H1 (cell line): Measurements from ENCODE around the gene PI4KA. TPM values are rescaled to one million over a fixed set of nuclear protein-coding genes. Genes with fewer than 3 reads are reported as not detected.

Experiments used
- BCL11A ChIP-seq, 2 experiments: IDR thresholded peaks; one replicate each; pipeline ENCODE4 v1.6.1; 2011; ENCODE audit warnings: low read depth in 2 of 2, low read length in 2 of 2, mild to moderate bottlenecking in 2 of 2
- BRCA1 ChIP-seq: IDR thresholded peaks from 2 replicates; pipeline ENCODE4 v1.6.1; 2012; ENCODE audit warnings: low read depth, low read length, improper control_type of control experiment
- HDAC2 ChIP-seq, 2 experiments: fragments of 300-600 bp in 1 of 2; sonication (generic) in 1 of 2; IDR thresholded peaks; 2 replicates each; pipeline ENCODE4 v1.6.1; 2011 to 2012; ENCODE audit warnings: low read depth in 2 of 2, low read length in 2 of 2, mild to moderate bottlenecking in 2 of 2, moderate library complexity in 2 of 2, borderline replicate concordance in 1 of 2, inconsistent platforms in 1 of 2
- TAF1 ChIP-seq: IDR thresholded peaks from 2 replicates; pipeline ENCODE4 v1.6.1; 2011; ENCODE audit warnings: mild to moderate bottlenecking, low read depth, low read length
- polyA plus RNA-seq, 7 experiments: library from polyadenylated mRNA; depleted of rRNA in 3 of 7; stranded (reverse) in 5 of 7; unstranded in 2 of 7; fragments of >200 nt in 5 of 7; fragments of 200-250 nt in 2 of 7; gene quantifications; 1 replicate in 5 of 7; 2 replicates in 1 of 7; 4 replicates in 1 of 7; pipeline versions ENCODE4 v1.2.1 to v1.2.3, GENCODE V29; 2011 to 2013; ENCODE audit warnings: missing spikeins in 2 of 7, mixed read lengths in 2 of 7
- total RNA-seq: library from RNA; stranded (reverse); fragmentation: NEBNext Ultra II Directional; extraction: Animal tissue kit (Norgen Biotek cat#: 25700); gene quantifications from 2 replicates; pipeline ENCODE4 v1.2.1, GENCODE V29; 2021
- TF ChIP-seq, protein P1 (sequence below): IDR thresholded peaks from 2 replicates; pipeline ENCODE4 v1.6.1; 2011; ENCODE audit warnings: low read length, improper control_type of control experiment
- TF ChIP-seq, protein P2 (sequence below): fragments of 300-600 bp; sonication (generic); IDR thresholded peaks from 2 replicates; pipeline ENCODE4 v1.7.1; 2012; ENCODE audit warnings: low read length, moderate library complexity, mild to moderate bottlenecking, inconsistent platforms; ENCODE audit not compliant: insufficient replicate concordance

PI4KA gene
- total and polyA plus RNA-seq, 2 of the 8 experiments (the other 6 are each of a cell fraction or from before 2014, with no cell fraction given): 22.5 to 37.7 TPM

DNA sequence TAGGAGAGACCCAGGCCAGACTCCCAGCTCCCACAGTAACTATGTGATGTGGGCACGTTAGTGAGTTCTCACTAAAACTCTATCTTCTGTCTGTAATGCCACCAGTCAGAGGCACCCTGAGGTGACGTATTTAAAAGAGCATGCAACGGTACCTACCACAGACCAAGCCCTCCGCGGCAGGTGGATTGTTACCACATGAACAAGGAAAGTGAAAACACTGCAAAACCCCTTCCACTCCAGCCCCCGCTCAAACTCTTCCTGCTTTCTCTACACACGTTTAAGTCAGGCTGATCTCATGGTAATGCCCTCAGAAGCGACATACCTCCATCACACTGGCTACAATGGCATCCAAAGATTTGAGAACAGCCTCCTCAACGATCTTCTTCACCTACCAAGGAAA, 48.0 kb downstream of the PI4KA start (continued):
- TF ChIP-seq, protein P1, sequence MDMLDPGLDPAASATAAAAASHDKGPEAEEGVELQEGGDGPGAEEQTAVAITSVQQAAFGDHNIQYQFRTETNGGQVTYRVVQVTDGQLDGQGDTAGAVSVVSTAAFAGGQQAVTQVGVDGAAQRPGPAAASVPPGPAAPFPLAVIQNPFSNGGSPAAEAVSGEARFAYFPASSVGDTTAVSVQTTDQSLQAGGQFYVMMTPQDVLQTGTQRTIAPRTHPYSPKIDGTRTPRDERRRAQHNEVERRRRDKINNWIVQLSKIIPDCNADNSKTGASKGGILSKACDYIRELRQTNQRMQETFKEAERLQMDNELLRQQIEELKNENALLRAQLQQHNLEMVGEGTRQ: no peak
- TF ChIP-seq TAF1: no peak
- TF ChIP-seq BCL11A (IDR thresholded peaks at IDR 0.05; ENCODE audit: low read depth in 2 of 2, low read length in 2 of 2): no peak
- TF ChIP-seq, protein P2, sequence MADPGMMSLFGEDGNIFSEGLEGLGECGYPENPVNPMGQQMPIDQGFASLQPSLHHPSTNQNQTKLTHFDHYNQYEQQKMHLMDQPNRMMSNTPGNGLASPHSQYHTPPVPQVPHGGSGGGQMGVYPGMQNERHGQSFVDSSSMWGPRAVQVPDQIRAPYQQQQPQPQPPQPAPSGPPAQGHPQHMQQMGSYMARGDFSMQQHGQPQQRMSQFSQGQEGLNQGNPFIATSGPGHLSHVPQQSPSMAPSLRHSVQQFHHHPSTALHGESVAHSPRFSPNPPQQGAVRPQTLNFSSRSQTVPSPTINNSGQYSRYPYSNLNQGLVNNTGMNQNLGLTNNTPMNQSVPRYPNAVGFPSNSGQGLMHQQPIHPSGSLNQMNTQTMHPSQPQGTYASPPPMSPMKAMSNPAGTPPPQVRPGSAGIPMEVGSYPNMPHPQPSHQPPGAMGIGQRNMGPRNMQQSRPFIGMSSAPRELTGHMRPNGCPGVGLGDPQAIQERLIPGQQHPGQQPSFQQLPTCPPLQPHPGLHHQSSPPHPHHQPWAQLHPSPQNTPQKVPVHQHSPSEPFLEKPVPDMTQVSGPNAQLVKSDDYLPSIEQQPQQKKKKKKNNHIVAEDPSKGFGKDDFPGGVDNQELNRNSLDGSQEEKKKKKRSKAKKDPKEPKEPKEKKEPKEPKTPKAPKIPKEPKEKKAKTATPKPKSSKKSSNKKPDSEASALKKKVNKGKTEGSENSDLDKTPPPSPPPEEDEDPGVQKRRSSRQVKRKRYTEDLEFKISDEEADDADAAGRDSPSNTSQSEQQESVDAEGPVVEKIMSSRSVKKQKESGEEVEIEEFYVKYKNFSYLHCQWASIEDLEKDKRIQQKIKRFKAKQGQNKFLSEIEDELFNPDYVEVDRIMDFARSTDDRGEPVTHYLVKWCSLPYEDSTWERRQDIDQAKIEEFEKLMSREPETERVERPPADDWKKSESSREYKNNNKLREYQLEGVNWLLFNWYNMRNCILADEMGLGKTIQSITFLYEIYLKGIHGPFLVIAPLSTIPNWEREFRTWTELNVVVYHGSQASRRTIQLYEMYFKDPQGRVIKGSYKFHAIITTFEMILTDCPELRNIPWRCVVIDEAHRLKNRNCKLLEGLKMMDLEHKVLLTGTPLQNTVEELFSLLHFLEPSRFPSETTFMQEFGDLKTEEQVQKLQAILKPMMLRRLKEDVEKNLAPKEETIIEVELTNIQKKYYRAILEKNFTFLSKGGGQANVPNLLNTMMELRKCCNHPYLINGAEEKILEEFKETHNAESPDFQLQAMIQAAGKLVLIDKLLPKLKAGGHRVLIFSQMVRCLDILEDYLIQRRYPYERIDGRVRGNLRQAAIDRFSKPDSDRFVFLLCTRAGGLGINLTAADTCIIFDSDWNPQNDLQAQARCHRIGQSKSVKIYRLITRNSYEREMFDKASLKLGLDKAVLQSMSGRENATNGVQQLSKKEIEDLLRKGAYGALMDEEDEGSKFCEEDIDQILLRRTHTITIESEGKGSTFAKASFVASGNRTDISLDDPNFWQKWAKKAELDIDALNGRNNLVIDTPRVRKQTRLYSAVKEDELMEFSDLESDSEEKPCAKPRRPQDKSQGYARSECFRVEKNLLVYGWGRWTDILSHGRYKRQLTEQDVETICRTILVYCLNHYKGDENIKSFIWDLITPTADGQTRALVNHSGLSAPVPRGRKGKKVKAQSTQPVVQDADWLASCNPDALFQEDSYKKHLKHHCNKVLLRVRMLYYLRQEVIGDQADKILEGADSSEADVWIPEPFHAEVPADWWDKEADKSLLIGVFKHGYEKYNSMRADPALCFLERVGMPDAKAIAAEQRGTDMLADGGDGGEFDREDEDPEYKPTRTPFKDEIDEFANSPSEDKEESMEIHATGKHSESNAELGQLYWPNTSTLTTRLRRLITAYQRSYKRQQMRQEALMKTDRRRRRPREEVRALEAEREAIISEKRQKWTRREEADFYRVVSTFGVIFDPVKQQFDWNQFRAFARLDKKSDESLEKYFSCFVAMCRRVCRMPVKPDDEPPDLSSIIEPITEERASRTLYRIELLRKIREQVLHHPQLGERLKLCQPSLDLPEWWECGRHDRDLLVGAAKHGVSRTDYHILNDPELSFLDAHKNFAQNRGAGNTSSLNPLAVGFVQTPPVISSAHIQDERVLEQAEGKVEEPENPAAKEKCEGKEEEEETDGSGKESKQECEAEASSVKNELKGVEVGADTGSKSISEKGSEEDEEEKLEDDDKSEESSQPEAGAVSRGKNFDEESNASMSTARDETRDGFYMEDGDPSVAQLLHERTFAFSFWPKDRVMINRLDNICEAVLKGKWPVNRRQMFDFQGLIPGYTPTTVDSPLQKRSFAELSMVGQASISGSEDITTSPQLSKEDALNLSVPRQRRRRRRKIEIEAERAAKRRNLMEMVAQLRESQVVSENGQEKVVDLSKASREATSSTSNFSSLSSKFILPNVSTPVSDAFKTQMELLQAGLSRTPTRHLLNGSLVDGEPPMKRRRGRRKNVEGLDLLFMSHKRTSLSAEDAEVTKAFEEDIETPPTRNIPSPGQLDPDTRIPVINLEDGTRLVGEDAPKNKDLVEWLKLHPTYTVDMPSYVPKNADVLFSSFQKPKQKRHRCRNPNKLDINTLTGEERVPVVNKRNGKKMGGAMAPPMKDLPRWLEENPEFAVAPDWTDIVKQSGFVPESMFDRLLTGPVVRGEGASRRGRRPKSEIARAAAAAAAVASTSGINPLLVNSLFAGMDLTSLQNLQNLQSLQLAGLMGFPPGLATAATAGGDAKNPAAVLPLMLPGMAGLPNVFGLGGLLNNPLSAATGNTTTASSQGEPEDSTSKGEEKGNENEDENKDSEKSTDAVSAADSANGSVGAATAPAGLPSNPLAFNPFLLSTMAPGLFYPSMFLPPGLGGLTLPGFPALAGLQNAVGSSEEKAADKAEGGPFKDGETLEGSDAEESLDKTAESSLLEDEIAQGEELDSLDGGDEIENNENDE: no peak
- no peak for TF ChIP-seq BRCA1
- no peak for TF ChIP-seq HDAC2 (IDR thresholded peaks at IDR 0.05; ENCODE audit: borderline replicate concordance in 1 of 2, low read depth in 2 of 2, low read length in 2 of 2)
